Measurements from ENCODE around the gene HYDIN.
"Not testable (repeated sequence)": the region's sequence is repeated elsewhere in the genome, so short reads cannot be mapped to it uniquely, and the experiment has no call there.

- not testable (repeated sequence) for TF ChIP-seq CTCF (IDR thresholded peaks at IDR 0.05; ENCODE audit: poor library complexity); EZH2phosphoT487 (IDR thresholded peaks at IDR 0.05; ENCODE audit: low read depth, severe bottlenecking, unreplicated experiment)
Observed at GRCh38 chr16:71105881-71106280, 124.6 kb downstream of the HYDIN start.
